ACHN (cell line): ENCODE data around the gene MLXIPL.
"Not testable (repeated sequence)": the region's sequence is repeated elsewhere in the genome, so short reads cannot be mapped to it uniquely, and the experiment has no call there.

ENCODE experiments used
- DNase-seq: peaks from one replicate; pipeline ENCODE4 v3.0.0-alpha.2; 2015
- in situ Hi-C: cut with HindIII; loops from 2 replicates; pipeline ENCODE4 v1.10.0; 2017; ENCODE audit warnings: low sequenced_read_pairs, low pct_ligation_motif_present, low pct_unique_long_range_greater_than_20kb

The MLXIPL gene

DNA sequence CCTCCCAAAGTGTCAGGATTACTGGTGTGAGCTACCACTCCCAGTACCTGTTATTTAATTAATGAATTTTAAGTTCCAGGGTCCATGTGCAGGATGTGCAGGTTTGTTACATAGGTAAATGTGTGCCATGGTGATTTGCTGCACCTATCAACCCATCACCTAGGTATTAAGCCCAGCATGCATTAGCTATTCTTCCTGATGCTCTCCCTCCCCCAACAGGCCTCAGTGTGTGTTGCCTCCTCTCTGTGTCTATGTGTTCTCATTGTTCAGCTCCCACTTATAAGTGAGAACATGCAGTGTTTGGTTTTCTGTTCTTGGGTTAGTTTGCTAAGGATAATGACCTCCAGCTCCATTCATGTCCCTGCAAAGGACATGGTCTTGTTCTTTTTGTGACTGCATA lies 57.9 kb downstream of the MLXIPL start:
- DNase-seq, in situ Hi-C loops: not testable (repeated sequence)

GRCh38 chr7:73565675-73566340 lies 58.5 kb downstream of the MLXIPL start:
- in situ Hi-C loops = no loop called here
- peak; percentile 24 for DNase-seq

DNA sequence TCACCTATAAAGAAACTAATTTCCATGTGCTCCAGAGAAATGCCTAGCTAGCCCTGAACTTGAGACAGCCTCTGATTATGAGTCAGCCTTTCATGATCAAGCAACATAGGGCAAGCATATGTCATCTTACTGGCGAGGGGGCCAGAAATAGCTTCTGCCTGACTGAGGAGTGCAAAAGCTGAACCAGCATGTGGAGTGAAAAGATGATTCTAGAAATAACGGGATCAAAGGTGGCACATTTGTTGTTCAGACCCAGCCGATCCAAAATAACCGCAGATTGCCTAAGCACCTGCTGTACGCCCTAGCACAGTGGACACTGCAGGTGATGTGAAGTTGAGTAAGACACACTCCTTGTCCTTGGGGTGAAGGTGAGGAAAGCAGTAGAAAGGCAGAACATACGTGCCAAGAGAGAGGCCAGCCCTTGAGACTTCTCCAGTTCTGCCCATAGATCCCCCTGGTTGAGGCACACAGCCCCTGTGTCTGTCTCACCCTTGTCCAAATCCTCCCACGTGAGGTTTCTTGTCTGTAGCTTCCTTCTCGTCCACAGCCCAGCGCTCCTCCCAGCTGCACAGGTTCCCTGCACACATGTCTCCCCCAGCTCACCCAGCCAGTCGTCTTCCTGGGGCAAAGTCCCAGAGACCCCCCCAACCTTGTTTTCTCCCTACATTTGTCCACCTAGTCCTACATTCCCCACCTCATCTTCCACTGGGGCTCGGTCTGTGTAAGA lies 64.0 kb downstream of the MLXIPL start:
- peak; percentile 79 for DNase-seq
- in situ Hi-C loops = no loop called here

- in situ Hi-C loops = no loop called here
- peak; percentile 87 for DNase-seq
Observed at GRCh38 chr7:73557397-73558257, 66.7 kb downstream of the MLXIPL start, which contains the start of gene BCL7B. Gene BCL7B (minus strand): TSS chr7:73557690. CDS start chr7:73557578, 112 bp downstream.

- DNase-seq = peak; percentile 98
- in situ Hi-C loops = no loop called here
Observed at GRCh38 chr7:73557108-73557396, 67.3 kb downstream of the MLXIPL start.

DNA sequence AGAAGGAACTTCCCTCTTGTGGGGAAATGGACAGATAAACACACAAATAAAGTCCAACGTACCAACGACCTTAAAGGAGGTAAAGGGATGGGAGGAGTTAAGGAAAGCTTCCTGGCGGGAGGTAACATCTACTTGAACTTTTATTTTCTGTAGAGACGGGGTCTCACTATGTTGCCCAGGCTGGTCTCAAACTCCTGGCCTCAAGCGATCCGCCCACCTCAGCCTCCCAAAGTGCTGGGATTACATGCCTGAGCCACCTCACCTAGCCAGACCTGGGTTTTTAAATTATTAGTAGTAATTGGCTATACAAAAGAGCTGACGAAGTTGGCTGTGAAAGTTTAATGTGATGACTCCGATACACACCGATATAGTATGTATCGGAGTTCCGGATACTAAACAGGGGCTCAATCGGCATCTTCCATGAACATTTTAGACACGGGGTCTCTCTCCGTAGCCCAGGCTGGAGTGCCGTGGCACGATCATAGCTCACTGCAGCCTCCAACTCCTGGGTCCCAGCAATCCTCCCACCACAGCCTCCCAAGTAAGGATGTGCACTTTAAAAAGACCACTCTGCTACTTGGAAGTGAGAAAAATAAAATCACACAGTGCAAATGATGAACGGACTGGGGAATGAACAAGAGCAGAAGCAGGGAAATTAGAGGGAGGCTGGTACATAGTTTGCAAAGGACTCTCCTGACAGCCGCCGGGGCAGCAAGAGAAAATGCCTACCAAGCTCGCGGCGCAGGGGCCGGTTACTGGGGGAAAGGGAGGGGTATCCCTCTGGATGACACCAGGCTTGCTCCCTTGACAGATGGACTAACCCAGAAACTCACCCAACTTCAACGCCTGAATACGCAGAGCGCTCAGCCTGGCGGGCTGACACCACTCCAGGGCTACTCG lies 67.9 kb downstream of the MLXIPL start:
- DNase-seq = peak; percentile 38
- in situ Hi-C loops = no loop called here

GRCh38 chr7:73555411-73555982 lies 68.8 kb downstream of the MLXIPL start:
- DNase-seq = peak; percentile 75
- in situ Hi-C loops = no loop called here

DNA sequence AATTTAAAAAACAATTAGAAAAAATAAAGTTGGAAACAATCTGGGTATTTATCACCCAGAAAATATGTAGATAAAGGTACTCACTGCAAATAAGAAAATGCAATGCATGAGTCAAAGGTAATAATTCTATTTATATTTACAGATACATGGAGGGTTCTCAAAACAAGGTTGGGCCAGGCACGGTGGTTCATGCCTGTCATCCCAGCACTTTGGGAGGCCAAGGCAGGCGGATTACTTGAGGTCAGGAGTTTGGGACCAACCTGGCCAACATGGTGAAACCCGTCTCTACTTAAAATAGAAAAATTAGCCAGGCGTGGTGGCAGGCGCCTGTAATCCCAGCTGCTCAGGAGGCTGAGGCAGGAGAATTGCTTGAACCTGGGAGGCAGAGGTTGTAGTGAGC lies 74.2 kb downstream of the MLXIPL start:
- in situ Hi-C loops = not testable (repeated sequence)

DNA sequence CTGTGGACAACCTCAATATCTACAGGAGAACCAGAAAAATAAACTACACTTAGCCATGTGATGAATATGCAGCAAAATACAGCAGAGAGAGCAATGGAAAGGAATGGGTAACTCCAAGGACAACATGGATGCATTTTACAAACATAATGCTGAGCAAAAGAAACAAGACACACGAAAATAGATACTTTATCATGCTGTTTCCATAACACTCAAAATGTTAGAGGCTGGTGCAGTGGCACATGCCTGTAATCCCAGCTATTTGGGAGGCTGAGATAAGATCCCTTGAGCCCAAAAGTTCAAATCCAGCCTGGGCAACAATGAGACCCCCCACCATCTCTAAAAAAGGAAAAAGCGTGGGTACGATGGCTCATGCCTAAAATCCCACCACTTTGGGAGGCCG lies 75.1 kb downstream of the MLXIPL start:
- in situ Hi-C loops = no loop called here

More for the DNA sequence above, 74.2 kb downstream of the MLXIPL start:
- DNase-seq = not testable (repeated sequence)

GRCh38 chr7:73547841-73548240 lies 76.5 kb downstream of the MLXIPL start:
- in situ Hi-C loops = no loop called here

More for the DNA sequence above, 75.1 kb downstream of the MLXIPL start:
- no peak for DNase-seq

GRCh38 chr7:73544678-73545077 lies 79.6 kb downstream of the MLXIPL start:
- in situ Hi-C loops = no loop called here
- DNase-seq = no peak

More at GRCh38 chr7:73547841-73548240, 76.5 kb downstream of the MLXIPL start:
- DNase-seq = no peak
